ENCODE results near the gene ERRFI1. TPM values are rescaled to one million over a fixed set of nuclear protein-coding genes. Genes with fewer than 3 reads are reported as not detected.

ERRFI1 gene
- total and polyA plus RNA-seq, 2 of the 8 experiments (the other 6 are each of a cell fraction or from before 2014, with no cell fraction given), result 23.4 to 46.1 TPM

- no peak for TF ChIP-seq BRCA1 (IDR thresholded peaks at IDR 0.05; ENCODE audit: low read depth, low read length)
- no peak for TF ChIP-seq GTF2F1 (IDR thresholded peaks at IDR 0.05; ENCODE audit: borderline replicate concordance, low read depth, low read length)
These were observed 9.2 kb downstream of the ERRFI1 start (continued) for GRCh38 chr1:8016895-8017241.

All from H1 (cell line).